Right lobe of liver (tissue), 4 donors: ENCODE data around the gene VSTM2L.

Experiments used
- POLR2A ChIP-seq: fragments of 450-650 bp; IDR thresholded peaks from one replicate; pipeline ENCODE4 v1.6.1; 2017; ENCODE audit warnings: antibody characterized with exemption, mild to moderate bottlenecking
- TF ChIP-seq, protein P1 (sequence below), 4 donors: fragments of 200-600 bp in 3 of 4; fragments of 450-650 bp in 1 of 4; IDR thresholded peaks; one replicate each; pipeline versions ENCODE4 v1.5.1 to v1.8.0; 2016 to 2022; ENCODE audit warnings: antibody characterized with exemption in 4 of 4, mild to moderate bottlenecking in 2 of 4
- donor health status: DM: no; HTN: no; CAD: no.
- donor health status: DM: no; HTN: no; CAD: no.
- donor health status: DM: no; HTN: yes; CAD: no.

DNA sequence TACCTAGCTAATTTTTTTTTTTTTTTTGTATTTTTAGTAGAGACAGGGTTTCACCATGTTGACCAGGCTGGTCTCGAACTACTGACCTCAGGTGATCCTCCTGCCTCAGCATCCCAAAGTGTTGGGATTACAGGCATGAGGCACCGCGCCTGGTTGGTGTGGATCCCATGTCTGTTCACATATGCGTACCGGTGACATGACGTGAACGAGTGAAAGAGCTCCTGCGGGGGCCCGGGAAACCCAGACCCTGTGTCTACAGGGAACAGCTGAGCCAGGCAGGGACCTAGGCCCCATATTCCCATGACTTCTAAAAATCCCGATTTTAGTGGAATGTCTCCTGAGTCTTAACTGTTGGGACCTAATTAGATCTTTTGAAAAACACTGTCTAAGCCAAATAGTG is 33.1 kb downstream of the VSTM2L start:
- TF ChIP-seq, protein P1, sequence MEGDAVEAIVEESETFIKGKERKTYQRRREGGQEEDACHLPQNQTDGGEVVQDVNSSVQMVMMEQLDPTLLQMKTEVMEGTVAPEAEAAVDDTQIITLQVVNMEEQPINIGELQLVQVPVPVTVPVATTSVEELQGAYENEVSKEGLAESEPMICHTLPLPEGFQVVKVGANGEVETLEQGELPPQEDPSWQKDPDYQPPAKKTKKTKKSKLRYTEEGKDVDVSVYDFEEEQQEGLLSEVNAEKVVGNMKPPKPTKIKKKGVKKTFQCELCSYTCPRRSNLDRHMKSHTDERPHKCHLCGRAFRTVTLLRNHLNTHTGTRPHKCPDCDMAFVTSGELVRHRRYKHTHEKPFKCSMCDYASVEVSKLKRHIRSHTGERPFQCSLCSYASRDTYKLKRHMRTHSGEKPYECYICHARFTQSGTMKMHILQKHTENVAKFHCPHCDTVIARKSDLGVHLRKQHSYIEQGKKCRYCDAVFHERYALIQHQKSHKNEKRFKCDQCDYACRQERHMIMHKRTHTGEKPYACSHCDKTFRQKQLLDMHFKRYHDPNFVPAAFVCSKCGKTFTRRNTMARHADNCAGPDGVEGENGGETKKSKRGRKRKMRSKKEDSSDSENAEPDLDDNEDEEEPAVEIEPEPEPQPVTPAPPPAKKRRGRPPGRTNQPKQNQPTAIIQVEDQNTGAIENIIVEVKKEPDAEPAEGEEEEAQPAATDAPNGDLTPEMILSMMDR (IDR thresholded peaks at IDR 0.05) = no peak
- no peak for TF ChIP-seq POLR2A
